Measurements from ENCODE around the gene FUOM. TPM values are rescaled to one million over a fixed set of nuclear protein-coding genes. Genes with fewer than 3 reads are reported as not detected.

The FUOM gene
- total and polyA plus RNA-seq, 10 of the 15 experiments (the other 5 are each of a cell fraction or from before 2014, with no cell fraction given), result 1.8 to 41.7 (median 25.6) TPM

DNA sequence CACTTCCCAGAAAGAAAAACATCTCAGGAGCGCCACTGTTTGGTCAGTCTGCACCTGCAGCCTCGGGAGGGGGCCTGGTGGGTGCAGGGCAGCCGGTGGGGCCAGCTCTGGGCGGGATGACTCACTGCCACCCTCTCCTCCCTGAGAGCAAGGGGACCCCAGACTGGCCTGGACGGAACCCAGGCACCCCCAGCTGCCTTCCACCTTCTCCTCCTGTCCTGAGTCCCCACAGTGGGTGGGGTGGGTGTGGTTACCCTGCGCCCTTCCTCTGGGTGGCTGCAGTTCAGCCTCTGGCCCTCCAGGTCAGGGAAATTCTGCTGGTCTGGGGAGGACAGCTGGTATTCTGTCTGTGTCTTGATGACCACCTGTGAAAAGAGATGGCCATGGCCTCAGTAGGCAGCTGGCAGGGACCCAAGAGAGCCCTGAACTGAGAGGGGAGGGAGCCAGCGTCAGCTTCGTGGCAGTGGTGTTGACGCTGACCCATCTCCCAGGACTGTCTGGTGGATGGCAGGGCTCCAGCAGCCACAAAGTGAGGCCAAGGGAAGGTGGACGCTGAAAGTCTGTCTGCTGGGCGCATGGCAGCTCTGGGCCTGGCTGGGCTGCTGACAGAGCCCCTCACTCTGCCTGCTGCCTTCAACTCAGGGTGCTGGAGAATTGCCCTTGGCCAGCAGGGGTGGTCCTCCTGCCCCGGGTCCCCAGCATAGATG, 30.0 kb downstream of the FUOM start (continued):
- TF ChIP-seq ZNF687 (IDR thresholded peaks at IDR 0.05) (no peak), GATAD2B (conservative IDR thresholded peaks at IDR 0.05; ENCODE audit: low read depth) (no peak)

GRCh38 chr10:133326745-133327650, 30.8 kb downstream of the FUOM start:
- POLR2A ChIA-PET, result no interaction called here
- no peak for TF ChIP-seq CHD2 (IDR thresholded peaks at IDR 0.05; ENCODE audit: borderline replicate concordance, low read depth, low read length)
- no peak for TF ChIP-seq EED (IDR thresholded peaks at IDR 0.05; ENCODE audit: low read depth)
- no peak for TF ChIP-seq BHLHE40 (IDR thresholded peaks at IDR 0.05; ENCODE audit: borderline replicate concordance in 1 of 2, low read depth in 2 of 2, low read length in 1 of 2)
- no peak for TF ChIP-seq FOS (IDR thresholded peaks at IDR 0.05; ENCODE audit: borderline replicate concordance, extremely low read depth, insufficient read length)
- TF ChIP-seq RBBP5 (conservative IDR thresholded peaks at IDR 0.05), result no peak
- TF ChIP-seq EZH2 (IDR thresholded peaks at IDR 0.05; ENCODE audit: borderline replicate concordance, control insufficient read depth, low read depth, low read length), result no peak
- no peak for TF ChIP-seq GABPA (IDR thresholded peaks at IDR 0.05; ENCODE audit: low read depth)
- no peak for TF ChIP-seq ZNF592 (IDR thresholded peaks at IDR 0.05)
- no peak for TF ChIP-seq ZNF274 (IDR thresholded peaks at IDR 0.05; ENCODE audit: insufficient read depth, insufficient read length)
- TF ChIP-seq ZNF622 (IDR thresholded peaks at IDR 0.05), result no peak

More at GRCh38 chr10:133326745-133327650, 30.8 kb downstream of the FUOM start:
- H3K79me2 ChIP-seq (ENCODE audit: control insufficient read depth, insufficient read depth, low read length), result no peaks in the 10 kb centered on the region
- no peak overlapping the region for H3K27ac ChIP-seq (ENCODE audit: control insufficient read depth, insufficient read depth)
- H3K27me3 ChIP-seq (replicated peaks in 1 of 2; ENCODE audit: control insufficient read depth in 2 of 2, insufficient read depth in 2 of 2, low read length in 1 of 2), result peaks cover 4 to 6% of the 10 kb centered on the region in 2 experiments
- ATAC-seq (no peak), DNase-seq (ENCODE audit: low read depth, low spot score) (no peak), FAIRE-seq (no peak)
- no peaks in the 10 kb centered on the region for H3K9me3 ChIP-seq (replicated peaks; ENCODE audit: control insufficient read depth, insufficient read depth, low read length)
- ChIA-PET SMC1A (ENCODE audit: uncharacterized antibody, unreplicated experiment) (no interaction called here), CTCF (interaction anchor here (3.8 kb wide), 1 partner anchor 193 kb away, joined by 24 read pairs; no protein-coding TSS in a partner anchor), RAD21 (ENCODE audit: unreplicated experiment) (no interaction called here)
- H4K20me1 ChIP-seq (ENCODE audit: control insufficient read depth, insufficient read depth), result no peaks in the 10 kb centered on the region
- no peak overlapping the region for H3K4me2 ChIP-seq (ENCODE audit: control insufficient read depth, insufficient read depth)
- BruUV-seq (replicated peaks), result no TSS peak
- in situ Hi-C loops (cut with MboI) (loop anchor here (5.0 kb wide), 1 partner anchor 170 kb away; no protein-coding TSS in a partner anchor), intact Hi-C loops (cut with micrococcal nuclease; ENCODE audit: unreplicated experiment) (loop anchor here (5.0 kb wide), 1 partner anchor 65 kb away; the partner anchor contains the start of gene MTG1)
- no peak overlapping the region for H3K9ac ChIP-seq (ENCODE audit: control insufficient read depth, insufficient read depth, low read length)
- 13% methylated on average over 28 of the region's 28 CpGs for WGBS (ENCODE audit: insufficient coverage, insufficient replicate concordance, low lambda C conversion rate, missing lambda C conversion rate)
- no peaks in the 10 kb centered on the region for H3K36me3 ChIP-seq (ENCODE audit: control insufficient read depth in 2 of 2, insufficient read depth in 2 of 2, low read length in 1 of 2)
- H2AFZ ChIP-seq (ENCODE audit: control insufficient read depth, low read depth, low read length), result no peak overlapping the region
- no peak overlapping the region for H3K4me3 ChIP-seq
- H3K4me1 ChIP-seq (ENCODE audit: control insufficient read depth, insufficient read depth, low read length), result no peaks in the 10 kb centered on the region
